Upper lobe of left lung (tissue), 6 donors: ENCODE measurements around the gene TSHZ1. TPM values are rescaled to one million over a fixed set of nuclear protein-coding genes. Genes with fewer than 3 reads are reported as not detected.

Experiments
- ATAC-seq, 2 donors: fragments of 200-7000 bp; cut with Tn5 transposase; one replicate each; pipeline ENCODE4 v1.9.1; 2022; ENCODE audit warnings: mild to moderate bottlenecking in 2 of 2, moderate library complexity in 2 of 2; ENCODE audit not compliant: low FRiP score in 2 of 2
- DNase-seq, 2 donors: peaks; one replicate each; pipeline ENCODE4 v3.0.0-alpha.2; 2019 to 2020
- H3K27ac ChIP-seq, 4 donors: fragments of 200-600 bp; sonication (generic); one replicate each; pipeline ENCODE4 v1.5.1; 2016 to 2019
- H3K27me3 ChIP-seq, 4 donors: fragments of 200-600 bp; sonication (generic); one replicate each; pipeline ENCODE4 v1.5.1; 2017 to 2019
- H3K36me3 ChIP-seq, 4 donors: fragments of 200-600 bp; sonication (generic); one replicate each; pipeline ENCODE4 v1.5.1; 2016 to 2019
- H3K4me1 ChIP-seq, 4 donors: fragments of 200-600 bp; sonication (generic); one replicate each; pipeline ENCODE4 v1.5.1; 2018 to 2019
- H3K4me3 ChIP-seq, 4 donors: fragments of 200-600 bp; sonication (generic); one replicate each; pipeline ENCODE4 v1.5.1; 2017 to 2019; ENCODE audit warnings: mild to moderate bottlenecking in 2 of 4, moderate library complexity in 1 of 4
- H3K9me3 ChIP-seq, 4 donors: fragments of 200-600 bp; sonication (generic); one replicate each; pipeline ENCODE4 v1.5.1; 2018 to 2019
- CTCF ChIP-seq, 6 experiments: fragments of 450-650 bp in 4 of 6; fragments of 200-600 bp in 2 of 6; sonication (generic) in 2 of 6; IDR thresholded peaks; one replicate each; pipeline ENCODE4 v1.5.1; 2016 to 2019; ENCODE audit warnings: antibody characterized with exemption in 6 of 6
- EP300 ChIP-seq, 4 donors: sonication (generic); formaldehyde crosslinking; IDR thresholded peaks; one replicate each; pipeline ENCODE4 v1.5.1; 2017; ENCODE audit warnings: antibody characterized with exemption in 4 of 4, control low read depth in 2 of 4
- POLR2A ChIP-seq, 4 donors: fragments of 450-650 bp; IDR thresholded peaks; one replicate each; pipeline ENCODE4 v1.5.1; 2016 to 2017; ENCODE audit warnings: antibody characterized with exemption in 4 of 4, mild to moderate bottlenecking in 2 of 4
- POLR2AphosphoS5 ChIP-seq, 2 donors: sonication (generic); formaldehyde crosslinking; IDR thresholded peaks; one replicate each; pipeline ENCODE4 v1.5.1; 2017; ENCODE audit warnings: antibody characterized with exemption in 2 of 2
- WGBS, 2 donors: methylation state at CpG; one replicate each; pipeline ENCODE4 v1.1.5; 2017 to 2018; 5-methylcytosine and 5-hydroxymethylcytosine counted together
- total RNA-seq, 6 donors: library from RNA; depleted of rRNA in 4 of 6; stranded (reverse); fragments of >200 nt in 4 of 6; gene quantifications; one replicate each; pipeline versions ENCODE4 v1.1.0 to v1.2.1, GENCODE V29; 2016 to 2021
- donor health status: DM: no; HTN: no; CAD: no; lungs with moderate emphysema.
- donor health status: DM: no; HTN: yes; CAD: no; lungs with severe emphysema.

Gene TSHZ1
- total RNA-seq, 6 donors from 2014 or later, result 9.1 to 16.5 (median 14.3) TPM

- H3K9me3 ChIP-seq, result no peaks in the 10 kb centered on the region
- no peaks in the 10 kb centered on the region for H3K36me3 ChIP-seq
- no peaks in the 10 kb centered on the region for H3K27me3 ChIP-seq
- TF ChIP-seq CTCF (IDR thresholded peaks at IDR 0.05), result no peak
- TF ChIP-seq POLR2AphosphoS5 (IDR thresholded peaks at IDR 0.05), result no peak
- no peak for TF ChIP-seq POLR2A (IDR thresholded peaks at IDR 0.05)
- TF ChIP-seq EP300 (IDR thresholded peaks at IDR 0.05), result no peak
- DNase-seq (no peak), ATAC-seq (no peak)
- H3K4me3 ChIP-seq, result no peak overlapping the region
- 81 to 86% methylated on average over 9 of the region's 9 CpGs for WGBS, 2 donors
- no peak overlapping the region for H3K27ac ChIP-seq
- H3K4me1 ChIP-seq, result peaks cover 18 to 31% (median 28%) of the 10 kb centered on the region in 4 donors
Measured at GRCh38 chr18:75223687-75224347, 13.2 kb downstream of the TSHZ1 start.

DNA sequence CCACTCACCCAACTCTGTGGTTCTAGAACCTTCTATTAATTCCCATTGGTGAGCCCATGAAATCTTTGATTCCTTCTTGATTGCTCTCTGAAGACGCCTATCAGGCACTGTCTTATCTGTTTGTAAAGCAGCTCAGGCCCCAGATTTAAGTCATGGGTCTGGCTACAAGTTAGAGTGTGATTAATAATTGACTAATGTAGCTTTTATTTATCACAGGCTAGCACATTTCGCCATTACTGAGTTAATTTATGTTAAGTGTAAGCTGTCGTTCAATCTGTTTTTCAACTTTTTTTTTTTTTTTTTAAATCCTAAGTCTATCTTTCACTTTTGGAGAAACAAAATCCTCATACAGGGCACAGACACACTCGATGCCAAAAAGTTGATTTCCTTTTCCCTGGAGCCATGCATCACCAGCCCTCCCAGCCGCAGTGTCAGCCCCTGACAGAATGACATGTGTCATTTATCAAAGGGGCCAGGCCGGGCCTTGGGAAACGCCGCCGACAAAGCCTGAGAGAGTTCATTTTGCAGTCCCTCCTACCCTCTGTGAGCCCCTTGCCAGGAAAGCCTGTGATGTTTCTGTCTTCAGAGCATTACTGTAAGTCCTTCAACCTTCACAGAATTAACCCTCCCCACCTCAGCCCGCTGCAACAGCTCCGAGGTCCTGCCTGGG lies 15.8 kb downstream of the TSHZ1 start:
- no peak for ATAC-seq
- no peaks in the 10 kb centered on the region for H3K36me3 ChIP-seq
- H3K27ac ChIP-seq, result peak overlapping the region in 2 of 4 donors; percentile 37 to 61
- no peaks in the 10 kb centered on the region for H3K9me3 ChIP-seq
- no peak for TF ChIP-seq POLR2AphosphoS5 (IDR thresholded peaks at IDR 0.05)
- no peak for TF ChIP-seq EP300 (IDR thresholded peaks at IDR 0.05)
- TF ChIP-seq CTCF (IDR thresholded peaks at IDR 0.05), result no peak
- TF ChIP-seq POLR2A (IDR thresholded peaks at IDR 0.05), result no peak
- peaks cover 24 to 51% (median 32%) of the 10 kb centered on the region in 4 donors for H3K4me1 ChIP-seq
- no peaks in the 10 kb centered on the region for H3K27me3 ChIP-seq
- peak overlapping the region in 3 of 4 donors; percentile 6 to 24 (median 17) for H3K4me3 ChIP-seq
- DNase-seq, result no peak
- 20 to 27% methylated on average over 11 of the region's 11 CpGs for WGBS, 2 donors

DNA sequence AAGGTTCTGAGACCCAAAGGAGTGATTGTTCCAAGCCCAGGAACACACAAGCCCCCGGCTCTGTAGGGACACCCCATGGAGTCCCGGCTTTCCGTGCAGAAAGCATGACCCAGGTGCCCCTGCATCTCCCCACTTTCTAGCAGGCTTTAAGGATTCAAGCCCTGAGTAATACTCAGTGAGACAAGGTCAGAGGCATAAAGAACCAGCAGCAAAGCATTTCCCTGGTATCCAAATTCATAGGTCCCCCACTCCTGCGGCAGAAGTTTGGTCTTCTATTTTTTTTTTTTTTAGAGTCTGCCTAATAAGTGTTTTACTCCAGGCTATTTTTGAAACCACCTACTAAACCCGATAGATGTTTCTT lies 16.3 kb downstream of the TSHZ1 start:
- Histone ChIP-seq H3K36me3 (no peaks in the 10 kb centered on the region), H3K4me3 (peak overlapping the region in 2 of 4 donors; percentile 17 to 24), H3K4me1 (peaks cover 22 to 51% (median 35%) of the 10 kb centered on the region in 4 donors), H3K27me3 (no peaks in the 10 kb centered on the region), H3K9me3 (no peaks in the 10 kb centered on the region), H3K27ac (peak overlapping the region in 2 of 4 donors; percentile 37 to 61)
- ATAC-seq (no peak), DNase-seq (no peak)
- TF ChIP-seq EP300 (IDR thresholded peaks at IDR 0.05) (no peak), CTCF (IDR thresholded peaks at IDR 0.05) (no peak), POLR2A (IDR thresholded peaks at IDR 0.05) (no peak), POLR2AphosphoS5 (IDR thresholded peaks at IDR 0.05) (no peak)
- WGBS, 2 donors, result 49 to 58% methylated on average over 4 to 5 of the region's 5 CpGs

DNA sequence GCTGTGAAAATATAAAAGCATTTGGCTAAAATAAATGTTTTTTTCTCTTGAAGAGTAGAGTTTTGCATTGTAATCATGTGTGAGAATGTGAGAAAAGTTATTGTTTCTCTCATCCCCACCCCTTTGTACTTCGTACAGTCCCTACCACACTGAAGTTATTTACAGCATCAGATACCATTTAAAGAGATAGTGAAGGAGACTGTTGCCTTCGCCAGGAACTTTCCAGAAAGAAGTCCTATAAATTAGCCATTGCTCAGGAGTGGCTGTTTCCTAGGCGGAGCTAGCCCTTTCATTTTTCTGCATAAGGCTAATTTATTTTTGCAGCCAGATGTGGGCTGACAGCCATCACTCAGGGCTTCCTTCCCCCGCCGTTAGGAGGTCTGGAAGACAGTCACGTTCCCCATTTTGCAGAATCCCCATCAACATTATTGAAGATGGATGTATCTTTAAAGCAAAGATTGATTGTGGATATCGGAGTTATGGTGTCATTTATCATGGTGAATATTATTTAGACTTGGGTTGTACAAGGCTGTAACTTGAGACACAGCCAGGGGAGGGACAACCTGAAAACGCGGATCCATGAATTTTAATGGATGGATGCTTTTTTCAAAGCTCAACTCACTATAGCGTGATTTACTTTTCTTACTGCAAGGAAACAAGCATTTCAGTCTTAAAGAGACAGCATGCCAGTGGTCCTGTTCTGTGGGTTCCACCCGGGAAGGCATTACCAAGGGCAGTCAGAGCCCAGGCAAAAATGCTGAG lies 17.1 kb downstream of the TSHZ1 start:
- H3K27me3 ChIP-seq, result no peaks in the 10 kb centered on the region
- no peak overlapping the region for H3K4me3 ChIP-seq
- 48 to 53% methylated on average over 11 of the region's 11 CpGs for WGBS, 2 donors
- peak overlapping the region in 2 of 4 donors; percentile 37 to 61 for H3K27ac ChIP-seq
- H3K9me3 ChIP-seq, result no peaks in the 10 kb centered on the region
- H3K36me3 ChIP-seq, result no peaks in the 10 kb centered on the region
- no peak for TF ChIP-seq POLR2A (IDR thresholded peaks at IDR 0.05)
- no peak for TF ChIP-seq CTCF (IDR thresholded peaks at IDR 0.05)
- no peak for TF ChIP-seq POLR2AphosphoS5 (IDR thresholded peaks at IDR 0.05)
- TF ChIP-seq EP300 (IDR thresholded peaks at IDR 0.05), result no peak
- ATAC-seq (no peak), DNase-seq (no peak)
- H3K4me1 ChIP-seq, result peaks cover 22 to 51% (median 35%) of the 10 kb centered on the region in 4 donors
